CD4-positive, alpha-beta T cell treated with Interleukin-15 for 4 hours (primary cell): ENCODE results near the gene THAP8.

Experiments used
- DNase-seq: peaks from one replicate; pipeline ENCODE4 v3.0.0-alpha.2; 2020; ENCODE audit warnings: low spot score

Gene THAP8

GRCh38 chr19:36054119-36054732 lies at the start of gene THAP8:
Gene THAP8, minus strand, starts transcription at chr19:36054285. Its CDS starts 68 bp downstream, at chr19:36054217.
- peak; percentile 100 for DNase-seq

DNA sequence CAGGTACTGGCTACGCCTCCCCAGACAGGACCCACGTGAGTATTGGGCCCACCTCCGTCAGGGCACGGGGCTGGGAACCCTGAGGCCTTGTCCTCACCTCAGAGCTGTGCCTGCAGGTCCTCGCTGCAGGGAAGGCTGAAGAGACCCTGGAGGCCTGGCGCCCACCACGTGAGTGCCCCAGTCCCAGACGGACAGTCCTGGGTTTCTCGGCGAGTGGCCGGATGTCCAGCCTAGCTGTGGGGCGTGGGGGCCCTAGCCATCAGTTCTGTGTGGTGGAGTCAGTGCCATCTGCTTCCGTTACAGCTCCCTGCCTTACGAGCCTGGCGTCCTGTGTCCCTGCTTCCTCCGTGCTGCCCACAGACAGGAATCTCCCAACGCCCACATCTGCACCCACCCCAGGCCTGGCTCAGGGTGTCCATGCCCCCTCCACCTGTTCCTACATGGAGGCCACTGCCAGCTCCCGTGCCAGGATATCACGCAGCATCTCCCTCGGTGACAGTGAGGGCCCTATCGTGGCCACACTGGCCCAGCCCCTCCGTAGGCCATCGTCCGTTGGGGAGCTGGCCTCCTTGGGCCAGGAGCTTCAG lies 49.0 kb upstream of the THAP8 start:
- no peak for DNase-seq

DNA sequence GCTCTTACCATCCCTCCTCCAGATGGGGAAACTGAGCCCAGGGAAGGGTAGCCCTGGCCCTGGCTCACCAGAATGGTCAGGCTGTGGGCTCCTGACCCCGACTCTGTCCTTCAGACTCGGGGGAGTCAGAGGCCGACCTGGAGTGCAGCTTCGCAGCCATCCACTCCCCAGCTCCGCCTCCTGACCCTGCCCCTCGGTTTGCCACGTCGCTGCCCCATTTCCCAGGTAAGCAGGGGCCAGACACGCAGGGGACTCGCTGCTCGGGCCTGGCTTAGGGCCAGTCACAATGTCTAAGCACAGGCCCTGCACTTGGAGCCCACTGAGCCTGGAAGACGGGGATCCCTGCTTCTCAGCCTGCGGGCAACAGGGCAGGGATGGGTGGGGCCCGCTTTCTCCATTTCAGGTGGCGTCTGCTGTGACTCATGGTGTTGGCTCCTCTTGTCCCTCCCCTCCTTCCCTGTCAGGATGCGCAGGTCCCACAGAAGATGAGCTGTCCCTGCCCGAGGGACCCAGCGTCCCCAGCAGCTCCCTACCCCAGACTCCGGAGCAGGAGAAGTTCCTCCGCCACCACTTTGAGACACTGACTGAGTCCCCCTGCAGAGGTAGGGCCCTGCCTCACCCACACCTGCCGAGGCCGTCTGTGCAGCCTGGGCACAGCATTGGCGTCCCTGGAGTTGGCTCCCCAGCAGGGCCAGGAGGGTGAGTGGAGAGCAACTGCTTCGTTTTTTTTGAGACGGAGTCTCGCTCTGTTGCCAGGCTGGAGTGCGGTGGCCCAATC lies 47.7 kb upstream of the THAP8 start:
- DNase-seq: no peak

GRCh38 chr19:36100476-36100875 lies 46.4 kb upstream of the THAP8 start:
- DNase-seq: no peak

GRCh38 chr19:36099166-36099785 lies 45.2 kb upstream of the THAP8 start:
- DNase-seq: no peak

DNA sequence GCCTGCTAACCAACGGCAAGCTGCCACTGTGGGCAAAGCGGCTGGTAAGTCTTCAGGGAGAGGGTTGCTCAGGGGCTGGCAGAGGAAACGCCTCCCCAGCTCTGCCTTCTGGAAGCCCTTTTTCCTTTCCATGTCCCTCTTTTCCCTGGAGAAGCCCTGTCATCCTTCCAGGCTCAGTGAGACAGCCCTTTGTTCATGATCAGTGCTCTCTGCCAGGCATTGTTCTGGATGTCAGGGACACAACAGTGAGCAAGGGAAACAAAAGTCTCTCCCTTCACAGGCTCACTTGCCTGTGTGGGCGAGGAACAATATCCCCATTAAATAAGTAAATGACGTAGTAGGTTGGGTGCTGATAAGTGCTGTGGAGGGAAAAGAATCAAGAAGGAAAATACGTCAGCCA lies 43.0 kb upstream of the THAP8 start:
- no peak for DNase-seq

DNA sequence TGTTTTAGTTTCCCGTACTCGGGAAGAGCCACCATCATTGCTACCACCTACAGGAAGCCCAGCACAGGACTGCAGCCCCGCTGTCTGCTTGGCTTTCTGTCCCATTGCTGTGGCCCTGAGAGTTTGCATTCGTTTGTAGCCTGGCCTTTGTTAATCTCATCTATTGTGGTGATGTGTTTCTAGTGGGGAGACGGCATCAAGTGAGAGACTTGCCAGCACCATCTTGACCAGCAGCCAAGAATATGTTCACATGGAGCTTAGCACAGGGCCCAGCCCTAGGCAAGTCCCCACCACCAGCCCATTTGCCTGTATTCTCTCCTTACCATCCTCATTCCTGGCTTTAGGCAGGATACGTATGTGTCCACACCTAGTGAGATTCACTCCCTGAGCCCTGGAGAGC lies 39.6 kb upstream of the THAP8 start:
- DNase-seq: no peak

DNA sequence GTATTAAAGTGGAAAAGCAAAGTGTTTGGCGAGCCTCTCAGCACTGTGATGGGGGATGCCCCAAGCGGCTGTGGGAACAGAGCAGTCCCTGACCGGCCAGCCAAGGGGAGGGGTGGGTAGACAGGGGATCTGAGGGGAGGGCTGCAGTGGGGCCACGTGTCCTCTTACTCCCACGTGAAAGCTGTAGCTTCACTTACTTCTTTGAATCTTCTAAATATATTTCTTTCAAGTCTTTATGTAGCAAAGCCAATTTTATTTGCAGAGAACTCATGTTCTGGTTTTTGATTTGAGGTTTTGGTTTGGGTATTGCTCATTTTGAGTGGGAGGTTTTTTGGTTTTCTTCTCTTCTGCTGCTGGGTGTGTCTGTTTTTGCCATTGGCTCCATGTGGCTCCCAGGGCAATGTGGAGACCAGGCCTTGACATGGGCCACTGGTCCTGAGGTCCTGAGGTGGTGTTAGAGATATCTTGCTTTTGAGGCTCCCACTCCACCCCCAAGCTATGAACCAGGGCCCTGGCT lies 39.1 kb upstream of the THAP8 start:
- no peak for DNase-seq

GRCh38 chr19:36092566-36092965 lies 38.5 kb upstream of the THAP8 start:
- no peak for DNase-seq

GRCh38 chr19:36090910-36091695 lies 37.0 kb upstream of the THAP8 start:
- DNase-seq: no peak

- no peak for DNase-seq
These were observed 35.8 kb upstream of the THAP8 start for GRCh38 chr19:36089847-36090246.

DNA sequence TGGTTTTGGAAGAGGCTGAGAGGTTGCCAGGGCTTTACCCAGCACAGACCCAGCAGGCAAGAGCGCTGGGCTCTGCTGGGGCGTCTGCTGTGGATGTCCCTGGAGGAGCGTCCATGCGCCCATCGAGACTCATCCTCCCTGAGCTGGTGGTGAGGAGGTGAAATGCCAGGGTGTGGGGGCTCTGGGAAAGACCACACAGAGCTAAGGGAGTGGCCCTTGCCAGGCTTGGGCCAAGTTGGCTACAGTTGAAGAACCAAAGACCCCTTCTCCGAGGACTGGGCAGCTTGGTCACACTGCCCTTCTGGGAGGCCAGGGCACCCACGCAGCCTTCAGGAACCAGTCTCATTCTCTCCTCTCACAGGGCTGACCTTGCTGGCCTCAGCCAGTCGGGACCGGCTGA lies 32.2 kb upstream of the THAP8 start:
- DNase-seq: no peak

DNA sequence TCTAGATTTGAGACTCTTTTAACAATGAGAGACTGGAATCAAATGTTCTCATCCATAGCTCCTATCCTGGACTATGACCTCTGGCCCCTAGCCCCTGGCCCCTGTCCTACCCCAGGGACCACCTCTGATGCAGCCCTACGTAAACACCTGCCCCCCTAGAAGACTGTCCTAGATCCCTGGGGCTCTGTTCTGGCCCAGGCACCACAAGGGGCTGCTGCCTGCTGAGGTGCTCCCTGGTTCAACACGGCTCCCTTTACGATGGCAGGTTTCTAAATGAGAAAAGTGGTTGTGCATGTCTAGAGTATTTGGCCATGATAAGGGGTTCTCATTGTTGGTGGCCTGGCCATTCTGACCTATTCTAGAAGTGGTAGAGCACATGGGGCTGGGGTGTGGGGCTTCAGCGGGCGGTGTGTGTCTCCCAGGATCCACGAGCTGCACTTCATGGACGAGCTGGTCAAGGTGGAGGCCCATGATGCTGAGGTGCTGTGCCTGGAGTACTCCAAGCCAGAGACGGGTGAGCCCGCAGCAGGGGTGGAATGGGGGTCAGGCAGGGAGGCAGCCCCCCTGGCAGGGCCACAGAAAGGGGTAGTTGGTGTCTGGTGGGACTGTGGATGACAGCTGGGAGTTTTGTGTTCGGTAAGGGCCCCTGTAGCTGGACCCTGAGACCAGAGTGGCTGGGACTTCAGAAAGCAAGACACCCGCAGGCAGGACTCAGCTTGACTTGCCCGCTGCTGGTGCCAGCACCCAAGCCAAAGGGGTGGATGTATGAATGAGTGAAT lies 30.3 kb upstream of the THAP8 start:
- DNase-seq: no peak

DNA sequence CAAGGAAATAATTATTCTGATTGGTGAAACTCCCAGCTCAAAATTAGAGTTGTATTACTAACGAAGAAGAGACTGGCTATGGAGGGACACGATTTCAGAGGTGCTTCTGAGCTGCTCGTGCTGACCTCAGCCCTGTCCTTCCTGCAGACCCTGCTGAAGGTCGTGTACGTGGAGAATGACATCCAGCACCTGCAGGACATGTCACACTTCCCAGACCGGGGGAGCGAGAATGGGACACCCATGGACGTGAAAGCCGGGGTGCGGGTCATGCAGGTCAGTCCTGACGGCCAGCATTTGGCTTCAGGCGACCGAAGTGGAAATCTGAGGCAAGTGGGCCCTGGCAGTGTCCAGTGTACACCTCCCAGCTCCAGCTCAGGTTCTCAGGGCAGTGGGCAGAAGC lies 28.8 kb upstream of the THAP8 start:
- DNase-seq: no peak

DNA sequence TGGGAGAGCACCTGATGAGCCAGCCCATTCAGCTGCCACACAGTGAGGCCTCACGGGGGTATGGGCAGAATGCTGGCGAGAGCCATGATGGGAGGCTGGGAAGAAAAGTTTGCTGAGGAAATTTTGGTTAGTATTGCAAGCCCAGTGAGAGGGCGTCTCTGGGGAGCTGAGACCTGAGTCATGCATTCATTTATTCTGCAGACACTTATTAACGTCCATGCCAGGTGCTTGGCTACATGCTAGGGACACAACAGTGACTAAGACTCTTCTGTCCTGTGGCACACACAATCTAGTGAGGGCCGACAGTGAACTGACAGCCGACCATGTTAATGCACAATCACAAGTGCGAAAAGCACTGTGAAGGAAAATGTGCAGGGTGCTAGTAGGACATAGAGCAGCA lies 27.8 kb upstream of the THAP8 start:
- no peak for DNase-seq

GRCh38 chr19:36081385-36081784 lies 27.3 kb upstream of the THAP8 start:
- DNase-seq: no peak

GRCh38 chr19:36079389-36079945 lies 25.4 kb upstream of the THAP8 start:
- no peak for DNase-seq

DNA sequence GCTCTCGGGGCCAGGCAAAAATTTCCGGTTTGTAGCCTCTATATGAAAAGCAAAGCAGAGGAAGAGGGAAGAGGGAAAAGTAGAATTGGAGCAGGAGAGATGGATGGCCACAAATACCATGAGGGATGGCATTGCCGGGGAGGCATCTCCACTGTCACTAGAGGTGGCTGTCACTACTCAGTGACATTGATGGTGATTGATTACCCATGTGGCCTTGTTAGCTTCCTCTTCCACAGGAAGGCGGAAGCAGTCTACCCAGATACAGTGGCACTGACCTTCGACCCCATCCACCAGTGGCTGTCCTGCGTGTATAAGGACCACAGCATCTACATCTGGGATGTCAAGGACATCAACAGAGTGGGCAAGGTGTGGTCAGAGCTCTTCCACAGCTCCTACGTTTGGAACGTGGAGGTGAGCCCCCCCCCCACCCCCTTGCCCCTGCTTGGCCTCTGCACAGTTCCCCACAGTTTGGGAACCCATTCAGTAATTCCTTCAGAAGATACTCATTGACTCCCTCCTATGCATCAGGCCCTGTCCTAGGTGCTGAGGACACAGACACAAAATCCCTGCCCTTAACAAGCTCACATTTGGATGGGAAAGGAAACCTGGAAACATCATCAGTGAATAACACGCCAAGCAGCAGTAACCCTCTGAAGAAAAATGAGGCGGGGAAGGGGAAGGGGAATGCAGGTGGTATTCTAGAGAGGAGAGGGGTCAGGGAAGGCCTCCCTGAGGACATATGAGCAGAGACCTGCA lies 19.2 kb upstream of the THAP8 start:
- DNase-seq: no peak

- DNase-seq: no peak
These were observed 18.0 kb upstream of the THAP8 start for GRCh38 chr19:36072081-36072480.
